Natural killer cell treated with Interleukin-12 subunit alpha and Interleukin-12 subunit beta and Interleukin-15 and Interleukin-18, amount 100 ng/mL, for 72 hours (primary cell): ENCODE measurements around the gene CDC45. TPM values are rescaled to one million over a fixed set of nuclear protein-coding genes. Genes with fewer than 3 reads are reported as not detected.
A peak's percentile ranks its signal among the peaks of the same experiment; 100 is the strongest.

Source experiments
- ATAC-seq, 2 donors: fragments of 150-1000 bp; cut with Tn5 transposase in 1 of 2; sonication (Bioruptor Pico), chemical (Tn5 transposase) in 1 of 2; 2 replicates each; pipeline ENCODE4 v1.10.0; 2021
- DNase-seq: peaks from one replicate; pipeline ENCODE4 v3.0.0; 2022; ENCODE audit warnings: low spot score
- H3K27ac Mint-ChIP-seq, 2 donors: 1 replicate in 1 of 2; 2 replicates in 1 of 2; pipeline ENCODE4 v1.8.0; 2022; ENCODE audit warnings: mixed read lengths in 2 of 2, mild to moderate bottlenecking in 1 of 2, moderate library complexity in 1 of 2
- H3K27me3 Mint-ChIP-seq, 2 donors: 1 replicate in 1 of 2; 2 replicates in 1 of 2; pipeline ENCODE4 v1.8.0; 2022; ENCODE audit warnings: mixed read lengths in 2 of 2
- H3K36me3 Mint-ChIP-seq: one replicate; pipeline ENCODE4 v1.8.0; 2022; ENCODE audit warnings: mixed read lengths
- H3K4me1 Mint-ChIP-seq, 2 donors: 1 replicate in 1 of 2; 2 replicates in 1 of 2; pipeline ENCODE4 v1.8.0; 2022; ENCODE audit warnings: low read depth in 2 of 2, mixed read lengths in 2 of 2, mild to moderate bottlenecking in 1 of 2
- H3K4me3 Mint-ChIP-seq: one replicate; pipeline ENCODE4 v1.8.0; 2022; ENCODE audit warnings: mixed read lengths
- H3K9me3 Mint-ChIP-seq: 2 replicates; pipeline ENCODE4 v1.8.0; 2022; ENCODE audit warnings: mixed read lengths
- total RNA-seq, 2 donors: library from RNA; stranded (reverse); gene quantifications; one replicate each; pipeline ENCODE4 v1.2.3, GENCODE V29; 2022

The CDC45 gene
- total RNA-seq, 2 donors from 2014 or later = 57.8 to 137 TPM

- H3K9me3 Mint-ChIP-seq = no peaks in the 10 kb centered on the region
- no peak overlapping the region for H3K4me3 Mint-ChIP-seq
- ATAC-seq (peak; percentile 8 to 49), DNase-seq (no peak)
- no peak overlapping the region for H3K27ac Mint-ChIP-seq
- H3K27me3 Mint-ChIP-seq = no peaks in the 10 kb centered on the region
- H3K4me1 Mint-ChIP-seq = no peaks in the 10 kb centered on the region
- no peaks in the 10 kb centered on the region for H3K36me3 Mint-ChIP-seq
Observed at GRCh38 chr22:19499236-19499879, 19.6 kb downstream of the CDC45 start.

- H3K9me3 Mint-ChIP-seq = no peaks in the 10 kb centered on the region
- no peak for DNase-seq
- H3K4me3 Mint-ChIP-seq = no peak overlapping the region
- peak in 1 of 2 donors; percentile 11 for ATAC-seq
- no peak overlapping the region for H3K27ac Mint-ChIP-seq
- H3K27me3 Mint-ChIP-seq = no peaks in the 10 kb centered on the region
- H3K4me1 Mint-ChIP-seq = no peaks in the 10 kb centered on the region
- no peaks in the 10 kb centered on the region for H3K36me3 Mint-ChIP-seq
Observed at GRCh38 chr22:19499880-19500242, 20.1 kb downstream of the CDC45 start.

- H3K27me3 Mint-ChIP-seq = no peaks in the 10 kb centered on the region
- ATAC-seq (no peak), DNase-seq (no peak)
- H3K36me3 Mint-ChIP-seq = no peaks in the 10 kb centered on the region
- H3K9me3 Mint-ChIP-seq = no peaks in the 10 kb centered on the region
- no peak overlapping the region for H3K27ac Mint-ChIP-seq
- peaks cover 9 to 10% of the 10 kb centered on the region in 2 donors for H3K4me1 Mint-ChIP-seq
- H3K4me3 Mint-ChIP-seq = no peak overlapping the region
Observed at GRCh38 chr22:19501897-19502447, 22.3 kb downstream of the CDC45 start.

GRCh38 chr22:19503367-19503766 lies 23.6 kb downstream of the CDC45 start:
- H3K27ac Mint-ChIP-seq = no peak overlapping the region
- H3K27me3 Mint-ChIP-seq = no peaks in the 10 kb centered on the region
- ATAC-seq (no peak), DNase-seq (no peak)
- H3K4me3 Mint-ChIP-seq = no peak overlapping the region
- H3K9me3 Mint-ChIP-seq = no peaks in the 10 kb centered on the region
- peaks cover 9 to 10% of the 10 kb centered on the region in 2 donors for H3K4me1 Mint-ChIP-seq
- no peaks in the 10 kb centered on the region for H3K36me3 Mint-ChIP-seq

GRCh38 chr22:19503869-19504268 lies 24.1 kb downstream of the CDC45 start:
- Mint-ChIP-seq H3K4me3 (no peak overlapping the region), H3K27ac (no peak overlapping the region), H3K27me3 (no peaks in the 10 kb centered on the region), H3K9me3 (no peaks in the 10 kb centered on the region), H3K36me3 (no peaks in the 10 kb centered on the region), H3K4me1 (peaks cover 9 to 10% of the 10 kb centered on the region in 2 donors)
- DNase-seq = no peak
- ATAC-seq = no peak

GRCh38 chr22:19504900-19505734 lies 25.4 kb downstream of the CDC45 start:
- DNase-seq = no peak
- peak overlapping the region in 1 of 2 donors; percentile 29 for H3K27ac Mint-ChIP-seq
- no peak overlapping the region for H3K4me3 Mint-ChIP-seq
- H3K36me3 Mint-ChIP-seq = no peaks in the 10 kb centered on the region
- H3K27me3 Mint-ChIP-seq = no peaks in the 10 kb centered on the region
- ATAC-seq = no peak
- H3K4me1 Mint-ChIP-seq = peaks cover 9 to 10% of the 10 kb centered on the region in 2 donors
- no peaks in the 10 kb centered on the region for H3K9me3 Mint-ChIP-seq

- H3K4me3 Mint-ChIP-seq = no peak overlapping the region
- H3K27me3 Mint-ChIP-seq = no peaks in the 10 kb centered on the region
- ATAC-seq (peak in 1 of 2 donors; percentile 18), DNase-seq (no peak)
- no peaks in the 10 kb centered on the region for H3K9me3 Mint-ChIP-seq
- H3K36me3 Mint-ChIP-seq = no peaks in the 10 kb centered on the region
- peak overlapping the region in 1 of 2 donors; percentile 29 for H3K27ac Mint-ChIP-seq
- peaks cover 9 to 10% of the 10 kb centered on the region in 2 donors for H3K4me1 Mint-ChIP-seq
Observed at GRCh38 chr22:19505735-19506126, 26.0 kb downstream of the CDC45 start.

- H3K4me3 Mint-ChIP-seq = no peak overlapping the region
- DNase-seq = no peak
- no peaks in the 10 kb centered on the region for H3K27me3 Mint-ChIP-seq
- H3K27ac Mint-ChIP-seq = peak overlapping the region in 1 of 2 donors; percentile 29
- no peaks in the 10 kb centered on the region for H3K9me3 Mint-ChIP-seq
- H3K36me3 Mint-ChIP-seq = no peaks in the 10 kb centered on the region
- ATAC-seq = peak in 1 of 2 donors; percentile 26
- H3K4me1 Mint-ChIP-seq = peaks cover 9 to 10% of the 10 kb centered on the region in 2 donors
Observed at GRCh38 chr22:19506212-19506611, 26.5 kb downstream of the CDC45 start.

- no peaks in the 10 kb centered on the region for H3K9me3 Mint-ChIP-seq
- H3K4me3 Mint-ChIP-seq = no peak overlapping the region
- H3K27me3 Mint-ChIP-seq = no peaks in the 10 kb centered on the region
- peaks cover 9 to 10% of the 10 kb centered on the region in 2 donors for H3K4me1 Mint-ChIP-seq
- H3K27ac Mint-ChIP-seq = no peak overlapping the region
- H3K36me3 Mint-ChIP-seq = peaks cover 3% of the 10 kb centered on the region
- ATAC-seq = no peak
- no peak for DNase-seq
Observed at GRCh38 chr22:19507534-19507861, 27.8 kb downstream of the CDC45 start.

- no peak for DNase-seq
- no peaks in the 10 kb centered on the region for H3K27me3 Mint-ChIP-seq
- ATAC-seq = peak in 1 of 2 donors; percentile 17
- H3K36me3 Mint-ChIP-seq = peaks cover 7% of the 10 kb centered on the region
- no peak overlapping the region for H3K4me3 Mint-ChIP-seq
- no peaks in the 10 kb centered on the region for H3K9me3 Mint-ChIP-seq
- H3K4me1 Mint-ChIP-seq = peaks cover 9 to 10% of the 10 kb centered on the region in 2 donors
- no peak overlapping the region for H3K27ac Mint-ChIP-seq
Observed at GRCh38 chr22:19508024-19508776, 28.5 kb downstream of the CDC45 start.

- Mint-ChIP-seq H3K27me3 (no peaks in the 10 kb centered on the region), H3K27ac (no peak overlapping the region), H3K4me1 (peaks cover 9 to 10% of the 10 kb centered on the region in 2 donors), H3K4me3 (no peak overlapping the region), H3K9me3 (no peaks in the 10 kb centered on the region), H3K36me3 (peaks cover 12% of the 10 kb centered on the region)
- DNase-seq (no peak), ATAC-seq (no peak)
Observed at GRCh38 chr22:19509191-19509590, 29.5 kb downstream of the CDC45 start.

- peaks cover 9 to 10% of the 10 kb centered on the region in 2 donors for H3K4me1 Mint-ChIP-seq
- H3K27ac Mint-ChIP-seq = no peak overlapping the region
- no peak for DNase-seq
- H3K4me3 Mint-ChIP-seq = no peak overlapping the region
- H3K27me3 Mint-ChIP-seq = no peaks in the 10 kb centered on the region
- H3K9me3 Mint-ChIP-seq = no peaks in the 10 kb centered on the region
- peaks cover 12% of the 10 kb centered on the region for H3K36me3 Mint-ChIP-seq
- no peak for ATAC-seq
Observed at GRCh38 chr22:19509923-19510322, 30.2 kb downstream of the CDC45 start.

- Mint-ChIP-seq H3K4me1 (peaks cover 3 to 4% of the 10 kb centered on the region in 2 donors), H3K27ac (no peak overlapping the region), H3K4me3 (no peak overlapping the region), H3K9me3 (no peaks in the 10 kb centered on the region), H3K27me3 (no peaks in the 10 kb centered on the region), H3K36me3 (peaks cover 12% of the 10 kb centered on the region)
- ATAC-seq (no peak), DNase-seq (no peak)
Observed at GRCh38 chr22:19510919-19511341, 31.2 kb downstream of the CDC45 start.
